ENCODE measurements around the gene SLF2. TPM values are rescaled to one million over a fixed set of nuclear protein-coding genes. Genes with fewer than 3 reads are reported as not detected.

Gene SLF2
- total RNA-seq, 2 donors from 2014 or later = 14.6 to 41.6 TPM

- ATAC-seq (ENCODE audit: insufficient number of reproducible peaks, low FRiP score, low read depth) = no peak
These were observed 40.5 kb upstream of the SLF2 start for GRCh38 chr10:100872034-100872791.

GRCh38 chr10:100873146-100873826 lies 39.5 kb upstream of the SLF2 start:
- no peak for DNase-seq (ENCODE audit: low spot score)
- H3K4me3 ChIP-seq = no peak overlapping the region
- no peaks in the 10 kb centered on the region for H3K36me3 ChIP-seq
- no peak for ATAC-seq (ENCODE audit: insufficient number of reproducible peaks, low FRiP score, low read depth)
- H3K27ac ChIP-seq = no peak overlapping the region
- H3K4me1 ChIP-seq (ENCODE audit: control insufficient read depth in 1 of 2, low read depth in 2 of 2) = no peaks in the 10 kb centered on the region
- TF ChIP-seq CTCF (IDR thresholded peaks at IDR 0.05) = no peak
- H3K27me3 ChIP-seq (replicated peaks; ENCODE audit: insufficient read depth) = no peaks in the 10 kb centered on the region
- H3K9me3 ChIP-seq = no peaks in the 10 kb centered on the region

More at GRCh38 chr10:100872034-100872791, 40.5 kb upstream of the SLF2 start:
- no peaks in the 10 kb centered on the region for H3K4me1 ChIP-seq (ENCODE audit: control insufficient read depth in 1 of 2, low read depth in 2 of 2)
- no peaks in the 10 kb centered on the region for H3K9me3 ChIP-seq
- no peaks in the 10 kb centered on the region for H3K36me3 ChIP-seq
- no peak overlapping the region for H3K4me3 ChIP-seq
- no peaks in the 10 kb centered on the region for H3K27me3 ChIP-seq (replicated peaks; ENCODE audit: insufficient read depth)
- DNase-seq (ENCODE audit: low spot score) = no peak
- H3K27ac ChIP-seq = no peak overlapping the region
- TF ChIP-seq CTCF (IDR thresholded peaks at IDR 0.05) = no peak

- H3K4me1 ChIP-seq (ENCODE audit: control insufficient read depth in 1 of 2, low read depth in 2 of 2) = no peaks in the 10 kb centered on the region
- no peaks in the 10 kb centered on the region for H3K9me3 ChIP-seq
- no peak overlapping the region for H3K27ac ChIP-seq
- H3K27me3 ChIP-seq (replicated peaks; ENCODE audit: insufficient read depth) = no peaks in the 10 kb centered on the region
- DNase-seq (ENCODE audit: low spot score) = no peak
- ATAC-seq (ENCODE audit: insufficient number of reproducible peaks, low FRiP score, low read depth) = no peak
- TF ChIP-seq CTCF (IDR thresholded peaks at IDR 0.05) = no peak
- H3K36me3 ChIP-seq = no peaks in the 10 kb centered on the region
- no peak overlapping the region for H3K4me3 ChIP-seq
These were observed 38.9 kb upstream of the SLF2 start for GRCh38 chr10:100873827-100874326.

GRCh38 chr10:100874702-100875483 lies 37.9 kb upstream of the SLF2 start:
- H3K4me3 ChIP-seq = no peak overlapping the region
- H3K4me1 ChIP-seq (ENCODE audit: control insufficient read depth in 1 of 2, low read depth in 2 of 2) = no peaks in the 10 kb centered on the region
- no peaks in the 10 kb centered on the region for H3K36me3 ChIP-seq
- DNase-seq (ENCODE audit: low spot score) (no peak), ATAC-seq (ENCODE audit: insufficient number of reproducible peaks, low FRiP score, low read depth) (no peak)
- no peak overlapping the region for H3K27ac ChIP-seq
- H3K27me3 ChIP-seq (replicated peaks; ENCODE audit: insufficient read depth) = no peaks in the 10 kb centered on the region
- no peak for TF ChIP-seq CTCF (IDR thresholded peaks at IDR 0.05)
- H3K9me3 ChIP-seq = no peaks in the 10 kb centered on the region
